Hepatocyte (in vitro differentiated cells): ENCODE measurements around the gene PAK5. TPM values are rescaled to one million over a fixed set of nuclear protein-coding genes. Genes with fewer than 3 reads are reported as not detected.

Source experiments
- DNase-seq: peaks from one replicate; pipeline ENCODE4 v3.0.0-alpha.2; 2016; ENCODE audit warnings: low spot score
- H2AFZ ChIP-seq: fragments of 200-600 bp; sonication (generic); 2 replicates; pipeline ENCODE4 v1.6.0; 2016; ENCODE audit warnings: antibody characterized with exemption, mild to moderate bottlenecking
- H3K27ac ChIP-seq: fragments of 200-600 bp; sonication (generic); 2 replicates; pipeline ENCODE4 v1.5.1; 2016; ENCODE audit warnings: mild to moderate bottlenecking
- H3K27me3 ChIP-seq: fragments of 200-600 bp; sonication (generic); 2 replicates; pipeline ENCODE4 v1.6.1; 2016
- H3K36me3 ChIP-seq: fragments of 200-600 bp; sonication (generic); replicated peaks from 2 replicates; pipeline ENCODE4 v1.5.1; 2016; ENCODE audit warnings: low read depth; ENCODE audit not compliant: insufficient read depth
- H3K4me1 ChIP-seq: fragments of 200-600 bp; sonication (generic); 2 replicates; pipeline ENCODE4 v1.5.1; 2016; ENCODE audit warnings: mild to moderate bottlenecking, moderate library complexity; ENCODE audit not compliant: insufficient read depth
- H3K4me2 ChIP-seq: fragments of 200-600 bp; sonication (generic); 2 replicates; pipeline ENCODE4 v1.6.0; 2016
- H3K4me3 ChIP-seq: fragments of 200-600 bp; sonication (generic); 2 replicates; pipeline ENCODE4 v1.5.1; 2016; ENCODE audit warnings: mild to moderate bottlenecking
- H3K79me2 ChIP-seq: fragments of 200-600 bp; sonication (generic); 2 replicates; pipeline ENCODE4 v1.6.0; 2017; ENCODE audit warnings: mild to moderate bottlenecking
- H3K9me2 ChIP-seq: fragments of 200-600 bp; sonication (generic); replicated peaks from 2 replicates; pipeline ENCODE4 v1.6.0; 2017; ENCODE audit warnings: mild to moderate bottlenecking; ENCODE audit not compliant: insufficient read depth
- H3K9me3 ChIP-seq: fragments of 200-600 bp; sonication (generic); 2 replicates; pipeline ENCODE4 v1.5.1; 2016; ENCODE audit warnings: low read depth, mild to moderate bottlenecking
- H4K20me1 ChIP-seq: fragments of 200-600 bp; sonication (generic); 2 replicates; pipeline ENCODE4 v1.6.0; 2016; ENCODE audit warnings: mild to moderate bottlenecking; ENCODE audit not compliant: insufficient read depth, poor library complexity, severe bottlenecking
- CTCF ChIP-seq: fragments of 200-600 bp; sonication (generic); IDR thresholded peaks from 2 replicates; pipeline ENCODE4 v1.5.1; 2016; ENCODE audit warnings: antibody characterized with exemption, mild to moderate bottlenecking; ENCODE audit not compliant: poor library complexity
- EZH2 ChIP-seq: fragments of 200-600 bp; sonication (generic); IDR thresholded peaks from 2 replicates; pipeline ENCODE4 v1.6.1; 2016; ENCODE audit warnings: antibody characterized with exemption, mild to moderate bottlenecking, borderline replicate concordance
- EZH2phosphoT487 ChIP-seq: fragments of 200-600 bp; sonication (generic); IDR thresholded peaks from one replicate; pipeline ENCODE4 v1.6.1; 2018; ENCODE audit warnings: antibody characterized with exemption, mild to moderate bottlenecking, low read depth, moderate library complexity; ENCODE audit not compliant: unreplicated experiment, severe bottlenecking
- WGBS: methylation state at CpG from one replicate; pipeline ENCODE4 v1.1.6; 2016; ENCODE audit warnings: low lambda C conversion rate; ENCODE audit errors: missing lambda C conversion rate; 5-methylcytosine and 5-hydroxymethylcytosine counted together
- polyA plus RNA-seq: library from polyadenylated mRNA; unstranded; fragments of >200 nt; fragmentation: Nextera tagmentation; extraction: Ambion mirVana; gene quantifications from 2 replicates; pipeline ENCODE4 v1.2.1, GENCODE V29; 2016
- total RNA-seq: library from RNA; depleted of rRNA; stranded (reverse); fragments of >200 nt; gene quantifications from 2 replicates; pipeline ENCODE4 v1.2.3, GENCODE V29; 2014

Gene PAK5
- total and polyA plus RNA-seq, 2 experiments from 2014 or later = 0.56 to 0.97 TPM

- no peaks in the 10 kb centered on the region for H3K36me3 ChIP-seq
- no peaks in the 10 kb centered on the region for H3K79me2 ChIP-seq
- no peak for TF ChIP-seq CTCF
- TF ChIP-seq EZH2 = no peak
- no peak for TF ChIP-seq EZH2phosphoT487
- WGBS = 80% methylated on average over 2 of the region's 2 CpGs
- no peak for DNase-seq
- no peak overlapping the region for H2AFZ ChIP-seq
- no peak overlapping the region for H3K27ac ChIP-seq
- H3K4me2 ChIP-seq = no peak overlapping the region
- H3K4me3 ChIP-seq = no peak overlapping the region
- H3K9me2 ChIP-seq = no peaks in the 10 kb centered on the region
- H4K20me1 ChIP-seq = no peaks in the 10 kb centered on the region
- H3K9me3 ChIP-seq = no peaks in the 10 kb centered on the region
- no peaks in the 10 kb centered on the region for H3K4me1 ChIP-seq
- H3K27me3 ChIP-seq = no peaks in the 10 kb centered on the region
Measured at GRCh38 chr20:9495701-9496100, 343.2 kb downstream of the PAK5 start.

- Histone ChIP-seq H3K4me1 (no peaks in the 10 kb centered on the region), H3K36me3 (no peaks in the 10 kb centered on the region), H3K9me2 (no peaks in the 10 kb centered on the region), H3K9me3 (no peaks in the 10 kb centered on the region), H3K27me3 (peaks cover 8% of the 10 kb centered on the region), H3K4me3 (no peak overlapping the region), H3K4me2 (no peak overlapping the region), H2AFZ (no peak overlapping the region), H3K27ac (no peak overlapping the region), H3K79me2 (no peaks in the 10 kb centered on the region), H4K20me1 (no peaks in the 10 kb centered on the region)
- TF ChIP-seq CTCF = no peak
- TF ChIP-seq EZH2 = no peak
- no peak for TF ChIP-seq EZH2phosphoT487
- WGBS = 75% methylated on average over 2 of the region's 2 CpGs
- no peak for DNase-seq
Measured at GRCh38 chr20:9493803-9494202, 345.1 kb downstream of the PAK5 start.

- WGBS = 55% methylated on average over 4 of the region's 4 CpGs
- no peaks in the 10 kb centered on the region for H3K9me2 ChIP-seq
- peaks cover 15% of the 10 kb centered on the region for H3K27me3 ChIP-seq
- H3K27ac ChIP-seq = no peak overlapping the region
- DNase-seq = no peak
- H3K4me1 ChIP-seq = no peaks in the 10 kb centered on the region
- H4K20me1 ChIP-seq = no peaks in the 10 kb centered on the region
- TF ChIP-seq EZH2 (no peak), CTCF (no peak), EZH2phosphoT487 (no peak)
- no peak overlapping the region for H2AFZ ChIP-seq
- H3K9me3 ChIP-seq = no peaks in the 10 kb centered on the region
- H3K36me3 ChIP-seq = no peaks in the 10 kb centered on the region
- H3K79me2 ChIP-seq = no peaks in the 10 kb centered on the region
- no peak overlapping the region for H3K4me2 ChIP-seq
- H3K4me3 ChIP-seq = no peak overlapping the region
Measured at GRCh38 chr20:9492067-9492466, 346.8 kb downstream of the PAK5 start.

GRCh38 chr20:9491324-9491723 lies 347.6 kb downstream of the PAK5 start:
- Histone ChIP-seq H4K20me1 (no peaks in the 10 kb centered on the region), H3K79me2 (no peaks in the 10 kb centered on the region), H3K9me2 (no peaks in the 10 kb centered on the region), H3K36me3 (no peaks in the 10 kb centered on the region), H3K4me2 (no peak overlapping the region), H3K9me3 (no peaks in the 10 kb centered on the region), H3K4me3 (no peak overlapping the region), H3K27ac (no peak overlapping the region), H3K4me1 (no peaks in the 10 kb centered on the region), H2AFZ (no peak overlapping the region), H3K27me3 (peaks cover 15% of the 10 kb centered on the region)
- TF ChIP-seq EZH2phosphoT487 = no peak
- no peak for TF ChIP-seq EZH2
- TF ChIP-seq CTCF = no peak
- 47% methylated on average over 1 of the region's 1 CpG for WGBS
- DNase-seq = no peak
